ENCODE results near the gene VKORC1L1. TPM values are rescaled to one million over a fixed set of nuclear protein-coding genes. Genes with fewer than 3 reads are reported as not detected.
"Not testable (repeated sequence)": the region's sequence is repeated elsewhere in the genome, so short reads cannot be mapped to it uniquely, and the experiment has no call there.

The VKORC1L1 gene
- total RNA-seq, 1 experiment from 2014 or later = 11.5 TPM

DNA sequence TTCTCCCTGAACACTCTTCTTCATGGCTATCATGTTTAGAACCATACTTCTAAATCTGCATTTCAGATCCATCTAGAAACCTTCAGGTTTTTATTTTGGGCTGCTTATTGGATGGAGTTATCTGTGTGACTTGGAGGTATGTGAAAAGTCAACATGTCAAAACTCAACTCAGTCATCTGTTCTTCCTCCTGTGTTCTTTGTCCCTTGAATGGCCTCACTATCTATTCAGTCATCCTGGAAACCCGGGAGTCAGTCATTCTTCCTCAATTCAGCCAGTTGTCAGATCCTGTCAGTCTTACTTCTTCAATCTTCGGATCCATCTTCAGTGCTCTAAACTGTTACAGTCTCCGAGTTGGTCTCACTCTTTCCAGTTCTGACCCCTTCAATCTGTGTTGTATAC, 52.2 kb downstream of the VKORC1L1 start:
- in situ Hi-C loops (cut with HindIII; ENCODE audit: low sequenced_read_pairs) = no loop called here

DNA sequence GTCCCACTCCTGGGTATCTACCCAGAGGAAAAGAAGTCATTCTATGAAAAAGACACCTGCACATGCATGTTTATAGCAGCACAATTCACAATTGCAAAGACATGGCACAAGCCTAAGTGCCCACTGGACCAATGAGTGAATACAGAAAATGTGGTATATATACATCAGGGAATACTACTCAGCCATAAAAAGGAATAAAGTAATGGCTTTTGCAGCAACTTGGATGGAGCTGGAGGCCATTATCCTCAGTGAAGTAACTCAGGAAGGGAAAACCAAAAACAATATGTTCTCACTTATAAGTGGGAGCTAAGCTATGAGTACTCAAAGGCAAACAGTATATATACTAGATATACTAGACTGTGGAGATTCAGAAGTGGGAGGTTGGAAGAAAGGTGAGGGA, 53.7 kb downstream of the VKORC1L1 start:
- in situ Hi-C loops (cut with HindIII; ENCODE audit: low sequenced_read_pairs) = no loop called here
- no peak for DNase-seq (ENCODE audit: low spot score)

More for the DNA sequence above, 52.2 kb downstream of the VKORC1L1 start:
- no peak for DNase-seq (ENCODE audit: low spot score)

DNA sequence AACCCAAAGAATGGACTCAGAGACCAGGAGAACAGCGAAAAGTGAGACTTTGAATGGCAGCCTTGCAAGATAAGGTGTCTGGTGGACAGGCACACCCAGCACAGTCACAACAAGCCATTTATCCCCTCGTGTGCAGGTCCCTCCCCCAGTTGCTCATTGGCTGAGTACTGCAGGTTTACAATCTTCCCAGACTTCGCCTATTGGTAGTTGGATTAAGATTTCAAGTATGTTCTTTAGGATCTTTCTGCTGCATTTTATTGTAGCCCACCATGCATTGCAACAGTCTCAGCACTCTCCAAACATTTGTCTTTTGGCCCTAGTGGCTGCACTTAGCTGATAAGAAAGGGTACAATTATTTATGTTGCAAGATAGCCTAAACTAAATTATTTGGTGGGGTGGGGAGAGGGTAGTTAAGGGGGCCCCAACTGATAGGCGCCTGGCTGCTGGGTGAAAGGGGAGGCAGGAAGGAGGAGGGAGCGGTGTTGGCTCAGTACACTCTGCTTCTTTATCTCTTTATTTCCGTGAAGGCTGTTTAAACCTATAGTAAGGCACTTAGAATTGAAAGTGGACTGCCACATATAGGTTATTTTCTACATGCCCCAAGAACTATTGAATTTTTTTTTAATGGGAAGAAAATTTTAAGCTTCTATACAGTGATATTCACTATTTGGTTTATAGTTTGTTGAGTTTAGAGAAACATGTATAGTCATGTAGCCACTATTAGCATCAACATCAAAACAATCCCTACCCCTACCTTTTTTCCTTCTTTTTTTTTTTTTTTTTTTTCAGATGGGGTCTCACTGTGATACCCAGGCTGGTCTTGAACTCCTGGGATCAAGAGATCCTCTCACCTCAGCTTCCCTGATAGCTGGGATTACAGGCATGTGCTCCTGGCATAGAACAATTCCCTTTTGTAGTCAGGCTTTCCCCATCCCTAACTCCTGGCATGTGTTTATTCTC, 54.9 kb downstream of the VKORC1L1 start:
- no peak for DNase-seq (ENCODE audit: low spot score)
- in situ Hi-C loops (cut with HindIII; ENCODE audit: low sequenced_read_pairs) = no loop called here

DNA sequence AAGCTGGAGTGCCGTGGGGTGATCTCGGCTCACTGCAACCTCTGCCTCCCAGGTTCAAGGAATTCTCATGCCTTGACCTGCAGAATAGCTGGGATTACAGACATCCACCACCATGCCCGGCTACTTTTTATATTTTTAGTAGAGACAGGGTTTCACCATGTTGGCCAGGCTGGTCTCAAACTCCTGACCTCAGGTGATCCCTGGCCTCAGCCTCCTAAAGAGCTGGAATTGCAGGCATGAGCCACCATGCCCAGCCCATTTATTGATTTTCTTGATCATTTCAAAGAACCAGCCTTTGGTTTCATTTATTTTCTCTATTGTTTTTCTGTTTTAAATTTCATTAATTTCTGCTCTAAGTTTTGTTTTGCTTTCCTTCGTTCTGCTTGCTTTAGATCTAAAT, 58.8 kb downstream of the VKORC1L1 start:
- DNase-seq (ENCODE audit: low spot score) = no peak
- in situ Hi-C loops (cut with HindIII; ENCODE audit: low sequenced_read_pairs) = no loop called here

DNA sequence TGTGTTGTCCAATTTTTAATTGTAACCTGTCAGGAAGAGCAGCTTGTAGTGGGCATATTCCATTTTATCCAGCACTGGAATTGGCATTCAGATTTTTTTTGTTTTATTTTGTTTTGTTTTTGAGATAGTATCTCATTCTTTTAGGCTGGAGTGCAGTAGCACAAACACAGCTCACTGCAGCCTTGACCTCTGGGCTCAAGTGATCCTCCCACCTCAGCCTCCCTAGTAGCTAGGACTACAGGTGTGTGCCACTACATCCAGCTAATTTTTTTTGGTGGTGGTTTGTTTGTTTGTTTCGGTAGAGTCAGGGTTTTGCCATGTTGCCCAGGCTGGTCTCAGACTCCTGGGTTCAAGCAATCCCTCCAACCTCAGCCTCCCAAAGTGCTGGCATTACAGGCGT, 64.4 kb downstream of the VKORC1L1 start:
- no peak for DNase-seq (ENCODE audit: low spot score)
- in situ Hi-C loops (cut with HindIII; ENCODE audit: low sequenced_read_pairs) = no loop called here

DNA sequence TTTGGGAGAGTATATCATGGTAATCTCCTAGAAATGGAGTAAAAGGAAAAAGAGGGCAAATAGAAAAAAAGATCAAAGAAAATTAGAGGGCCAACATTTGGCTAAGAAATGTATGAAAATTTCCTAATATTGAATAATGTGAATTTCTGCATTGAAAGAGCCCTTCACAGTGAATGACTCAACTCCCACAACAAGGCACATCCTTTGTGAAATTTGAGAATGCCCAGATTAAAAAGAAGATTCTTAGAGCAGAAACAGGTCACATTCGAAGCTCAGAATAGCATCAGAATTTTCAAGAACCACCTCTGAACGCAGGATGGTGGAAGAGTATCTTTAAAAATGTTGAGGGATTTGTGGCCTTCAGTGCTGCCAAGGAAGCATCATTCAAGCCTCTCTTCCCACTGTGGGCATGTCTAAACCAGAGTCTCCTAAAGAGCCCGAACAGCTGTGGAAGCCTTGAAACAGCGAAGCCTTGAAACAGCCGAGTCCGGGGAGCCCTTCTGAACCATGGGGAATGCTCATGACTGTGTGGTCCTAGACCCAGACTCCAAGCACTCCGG, 65.5 kb downstream of the VKORC1L1 start:
- DNase-seq (ENCODE audit: low spot score) = no peak
- in situ Hi-C loops (cut with HindIII; ENCODE audit: low sequenced_read_pairs) = no loop called here

DNA sequence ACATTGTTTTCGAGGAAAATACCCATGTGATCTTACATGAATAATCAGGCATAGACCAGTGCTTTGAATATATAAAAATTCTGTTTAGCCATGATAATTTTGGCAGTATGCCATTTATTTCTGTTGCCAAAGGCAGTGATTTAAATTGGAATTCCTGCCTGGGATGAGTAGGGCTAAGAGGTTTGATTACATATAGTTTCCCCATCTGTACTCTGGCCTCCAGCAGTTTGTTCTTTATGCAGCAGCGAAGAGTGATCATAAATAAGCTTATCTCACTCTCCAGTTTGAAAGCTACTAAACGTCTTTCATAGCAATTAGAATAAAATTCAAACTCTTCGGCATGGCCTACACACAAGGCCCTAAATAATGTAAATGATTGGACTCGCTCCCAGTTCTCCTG, 72.9 kb downstream of the VKORC1L1 start:
- DNase-seq (ENCODE audit: low spot score); in situ Hi-C loops (cut with HindIII; ENCODE audit: low sequenced_read_pairs): not testable (repeated sequence)

DNA sequence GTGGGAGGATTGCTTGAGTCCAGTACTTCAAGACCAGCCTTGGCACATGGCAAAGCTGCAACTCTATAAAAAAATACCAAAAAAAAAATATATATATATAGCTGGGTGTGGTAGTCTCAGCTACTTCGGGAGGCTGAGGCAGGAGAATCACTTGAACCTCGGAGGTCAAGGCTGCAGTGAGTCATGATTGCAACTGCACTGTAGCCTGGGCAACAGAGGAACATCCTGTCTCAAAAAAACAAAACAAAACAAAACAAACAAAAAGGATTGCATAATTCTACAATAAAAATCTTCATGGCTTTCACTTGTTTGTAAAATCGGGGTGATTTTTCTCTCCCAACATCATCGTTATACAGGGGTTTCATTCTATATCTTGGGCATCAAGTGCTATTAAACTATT, 74.0 kb downstream of the VKORC1L1 start:
- no peak for DNase-seq (ENCODE audit: low spot score)
- in situ Hi-C loops (cut with HindIII; ENCODE audit: low sequenced_read_pairs) = no loop called here

DNA sequence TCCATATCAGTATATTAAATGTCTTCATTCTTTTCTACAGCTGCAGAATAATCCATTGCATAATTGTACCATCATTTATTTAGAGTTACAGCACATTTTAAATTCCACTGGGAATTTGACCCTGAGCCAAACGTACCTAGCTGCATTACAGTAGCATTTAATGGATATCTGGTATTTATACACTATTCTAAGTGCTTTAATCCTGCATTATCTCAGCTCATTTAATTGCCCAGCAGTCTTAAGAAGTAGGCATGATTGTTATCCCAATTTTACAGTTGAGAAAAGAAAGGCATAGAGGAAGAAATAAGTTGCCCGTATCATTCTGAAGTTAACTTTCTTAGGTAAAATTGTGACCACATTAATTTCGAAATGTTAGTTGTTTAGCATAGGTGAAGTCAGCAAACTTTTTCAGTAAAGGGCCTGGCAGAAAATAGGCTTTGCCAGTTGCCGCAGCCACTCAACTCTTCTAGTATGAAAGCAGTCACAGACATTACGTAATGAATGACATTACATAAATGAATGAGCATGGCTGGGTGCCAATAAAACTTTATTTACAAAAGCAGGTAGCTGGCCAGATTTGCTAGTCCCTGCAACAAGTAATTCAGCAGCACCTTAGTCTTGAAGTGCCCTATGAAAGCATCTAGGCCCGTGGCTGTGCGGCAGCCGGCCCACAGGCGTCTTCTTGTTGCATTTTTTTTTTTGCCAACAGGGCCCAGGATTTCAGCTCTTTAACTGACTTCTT, 79.1 kb downstream of the VKORC1L1 start:
- DNase-seq (ENCODE audit: low spot score) = no peak
- in situ Hi-C loops (cut with HindIII; ENCODE audit: low sequenced_read_pairs) = no loop called here

DNA sequence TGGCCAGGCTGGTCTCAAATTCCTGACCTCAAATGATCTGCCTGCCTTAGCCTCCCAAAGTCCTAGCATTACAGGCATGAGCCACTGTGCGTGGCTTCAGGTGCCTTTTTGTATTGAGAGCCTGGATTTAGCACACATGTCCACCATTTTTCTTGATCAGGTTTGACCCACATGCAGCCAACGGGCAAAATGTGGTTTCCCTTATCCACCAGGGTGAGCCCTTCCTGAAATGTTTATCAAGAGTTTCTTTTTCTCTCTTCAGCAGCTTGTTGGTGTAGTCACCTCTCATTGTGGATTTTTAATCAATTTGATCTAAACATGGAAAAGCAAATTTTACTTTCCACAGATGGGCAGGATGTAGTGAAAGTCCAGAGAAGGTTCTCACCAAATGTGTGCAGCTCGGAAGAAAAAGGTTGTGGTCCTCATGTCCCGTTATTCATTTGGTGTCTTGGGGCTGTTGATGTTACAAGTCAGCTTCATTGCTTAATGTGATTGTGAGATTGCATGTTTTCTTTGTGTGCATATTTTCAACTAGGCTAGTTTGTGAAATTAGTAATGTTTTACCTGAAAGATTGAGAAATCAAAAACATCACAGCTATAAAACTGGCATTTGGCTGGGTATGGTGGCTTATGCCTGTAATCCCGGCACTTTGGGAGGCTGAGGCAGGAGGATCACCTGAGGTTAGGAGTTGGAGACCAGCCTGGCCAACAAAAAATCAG, 80.3 kb downstream of the VKORC1L1 start:
- in situ Hi-C loops (cut with HindIII; ENCODE audit: low sequenced_read_pairs) = no loop called here
- DNase-seq (ENCODE audit: low spot score) = no peak

DNA sequence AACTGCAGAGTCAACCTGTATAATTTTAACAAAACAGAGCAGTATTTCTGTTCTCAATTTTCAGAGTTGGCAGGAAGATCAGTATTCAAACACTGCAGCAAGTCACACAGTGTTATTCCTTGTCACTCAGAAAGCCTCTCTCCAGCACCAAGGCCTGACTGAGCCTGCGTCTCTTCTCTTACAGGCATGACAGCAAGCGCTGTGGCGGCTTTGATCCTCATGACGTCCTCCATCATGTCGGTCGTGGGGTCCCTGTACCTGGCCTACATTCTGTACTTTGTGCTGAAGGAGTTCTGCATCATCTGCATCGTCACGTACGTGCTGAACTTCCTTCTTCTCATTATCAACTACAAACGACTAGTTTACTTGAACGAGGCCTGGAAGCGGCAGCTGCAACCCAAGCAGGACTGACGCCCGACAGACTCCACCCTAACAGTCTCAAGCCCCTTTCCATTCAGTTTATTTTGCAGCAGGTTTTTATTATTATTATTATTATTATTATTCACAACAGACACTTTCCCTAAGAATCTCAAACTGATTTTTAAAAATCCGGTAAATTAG, 81.1 kb downstream of the VKORC1L1 start:
- in situ Hi-C loops (cut with HindIII; ENCODE audit: low sequenced_read_pairs) = no loop called here
- no peak for DNase-seq (ENCODE audit: low spot score)

DNA sequence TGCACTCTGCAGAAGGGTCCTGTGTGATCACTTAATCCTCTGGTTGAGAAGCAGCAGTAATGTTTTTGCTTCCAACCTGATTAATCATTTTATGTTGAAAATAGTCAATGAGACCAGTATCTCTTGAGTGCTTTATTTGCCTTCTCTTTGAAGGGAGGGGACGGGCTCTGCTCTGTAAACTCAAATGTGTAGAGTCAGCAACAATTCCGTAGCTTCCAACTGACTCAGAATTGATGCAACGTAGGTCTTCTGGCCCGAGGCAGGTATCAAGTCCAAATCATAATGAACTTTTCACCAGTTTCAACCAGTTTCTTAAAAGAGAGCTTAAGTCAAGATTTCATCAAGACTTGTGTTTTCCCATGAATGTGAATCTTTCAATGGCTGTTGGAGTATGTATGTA, 82.8 kb downstream of the VKORC1L1 start:
- DNase-seq (ENCODE audit: low spot score) = no peak
- in situ Hi-C loops (cut with HindIII; ENCODE audit: low sequenced_read_pairs) = no loop called here

DNA sequence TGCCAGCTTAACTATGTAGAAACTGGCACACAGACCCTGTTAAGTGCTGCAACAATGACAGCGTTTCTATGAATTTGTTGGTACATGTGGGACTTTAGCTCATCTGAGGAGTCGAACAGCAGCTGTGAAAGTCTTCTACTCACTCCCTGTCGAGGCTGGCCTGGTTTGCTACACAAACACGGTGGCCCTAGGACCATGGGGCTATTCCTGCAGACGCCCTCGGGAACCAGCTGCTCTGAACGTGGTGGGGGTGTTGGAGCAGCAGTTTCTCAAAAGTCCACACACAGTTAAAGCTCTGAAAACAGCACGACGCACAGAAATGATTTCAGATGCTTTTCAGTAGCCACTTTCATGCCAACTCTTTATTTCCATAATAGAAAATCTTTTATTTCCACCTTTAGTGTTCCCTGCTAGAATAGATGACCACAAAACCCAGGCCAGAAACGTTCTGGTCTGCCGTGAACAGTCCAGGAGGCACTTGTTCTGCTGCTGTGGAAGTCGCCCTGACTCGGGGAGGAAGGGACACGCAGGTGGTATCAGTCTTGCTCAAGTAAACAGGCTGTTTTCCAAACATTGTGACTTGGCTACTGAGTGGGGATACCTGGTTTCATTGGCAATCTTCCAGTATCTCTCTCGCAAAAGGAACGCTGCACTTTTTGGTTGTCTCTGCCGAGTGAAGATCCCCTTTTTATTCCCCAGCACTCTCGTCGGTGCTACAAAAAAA, 87.6 kb downstream of the VKORC1L1 start:
- DNase-seq (ENCODE audit: low spot score) = peak; percentile 19
- in situ Hi-C loops (cut with HindIII; ENCODE audit: low sequenced_read_pairs) = no loop called here

DNA sequence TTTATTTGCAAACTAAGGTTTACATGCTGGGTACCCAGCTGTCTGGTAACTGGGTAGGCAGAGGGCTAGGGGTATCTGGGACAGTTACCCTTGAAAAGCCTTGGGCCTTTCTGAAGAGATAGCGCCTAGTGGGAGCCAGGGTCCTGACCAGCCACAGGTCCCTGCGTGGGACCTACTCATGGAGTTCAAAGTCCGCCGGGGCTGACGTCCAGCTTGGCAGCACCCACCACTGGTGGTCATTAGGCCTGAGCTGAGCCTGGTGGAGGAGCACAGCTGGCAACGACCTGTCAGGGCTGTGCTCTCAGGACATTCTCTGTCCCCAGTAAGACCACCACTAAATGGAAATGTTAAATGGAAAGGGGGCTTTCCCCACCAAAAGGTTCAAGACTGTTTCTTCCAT, 89.2 kb downstream of the VKORC1L1 start:
- in situ Hi-C loops (cut with HindIII; ENCODE audit: low sequenced_read_pairs) = no loop called here
- no peak for DNase-seq (ENCODE audit: low spot score)

DNA sequence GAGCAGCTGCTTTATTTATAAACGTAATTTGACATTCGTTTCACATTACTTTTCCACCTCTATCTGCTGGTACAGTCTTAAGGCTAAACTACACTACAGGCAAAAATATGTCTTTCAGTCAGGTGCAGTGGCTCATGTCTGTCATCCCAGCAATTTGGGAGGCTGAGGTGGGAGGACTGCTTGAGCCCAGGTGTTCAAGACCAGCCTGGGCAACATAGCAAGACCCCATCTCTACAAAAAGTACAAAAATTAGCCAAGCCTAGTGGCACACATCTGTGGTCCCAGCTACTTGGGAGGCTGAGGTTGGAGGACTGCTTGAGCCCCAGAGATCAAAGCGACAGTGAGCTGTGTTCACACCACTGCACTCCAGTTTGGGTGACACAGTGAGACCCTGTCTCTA, 91.8 kb downstream of the VKORC1L1 start:
- DNase-seq (ENCODE audit: low spot score); in situ Hi-C loops (cut with HindIII; ENCODE audit: low sequenced_read_pairs): not testable (repeated sequence)

DNA sequence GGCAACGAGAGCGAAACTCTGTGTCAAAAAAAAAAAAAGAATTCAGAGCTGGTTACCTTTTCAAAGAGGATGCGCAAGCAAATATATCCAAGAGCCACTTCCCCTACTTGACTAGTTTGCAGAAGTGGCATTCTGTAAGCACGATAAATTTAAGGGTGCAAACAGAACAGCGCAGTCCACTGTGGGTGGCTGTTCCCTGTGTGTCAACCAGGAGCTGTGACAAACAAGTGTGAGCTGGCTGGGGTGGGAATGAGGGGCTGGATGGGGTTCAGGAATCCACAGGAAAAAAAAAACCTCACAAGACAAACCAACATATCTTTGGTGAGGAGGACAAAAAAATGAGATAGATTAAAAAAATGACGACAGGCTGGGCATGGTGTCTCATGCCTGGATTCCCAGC, 93.3 kb downstream of the VKORC1L1 start:
- no peak for DNase-seq (ENCODE audit: low spot score)
- in situ Hi-C loops (cut with HindIII; ENCODE audit: low sequenced_read_pairs) = no loop called here

DNA sequence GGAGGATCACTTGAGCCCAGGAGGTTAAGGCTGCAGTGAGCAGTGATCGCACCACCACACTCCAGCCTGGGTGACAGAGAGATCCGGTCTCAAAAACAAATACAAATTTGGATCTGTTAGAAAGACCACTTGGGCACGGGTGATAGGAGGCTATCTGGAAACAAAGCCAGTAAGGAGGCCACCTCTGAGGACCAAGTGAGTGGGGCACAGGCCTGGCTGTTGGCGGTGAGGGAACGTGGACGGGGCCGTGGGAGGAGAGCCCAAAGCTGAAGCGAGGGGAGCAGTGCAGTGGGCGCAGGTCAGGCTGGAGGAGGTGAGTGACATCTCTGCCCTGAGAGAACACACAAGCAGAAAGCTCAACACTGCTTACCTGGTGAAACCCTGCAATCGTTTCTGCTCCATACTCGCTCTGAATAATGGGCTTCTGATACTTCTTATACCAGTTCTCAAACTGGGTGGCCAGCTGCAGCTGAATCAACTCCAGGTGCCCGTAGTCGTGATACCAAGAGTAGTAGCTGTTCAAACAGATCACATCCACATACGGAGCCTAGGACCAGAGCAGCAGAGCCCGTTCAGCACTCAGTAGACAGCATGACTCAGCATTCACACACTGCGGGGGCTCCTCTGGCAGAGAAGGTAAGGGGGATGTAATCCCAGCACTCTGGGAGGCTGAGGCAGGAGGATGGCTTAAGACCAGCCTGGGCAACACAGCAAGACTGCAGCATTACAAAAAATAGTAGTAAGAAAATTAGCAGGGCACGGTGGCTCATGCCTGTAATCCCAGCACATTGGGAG, 94.7 kb downstream of the VKORC1L1 start:
- in situ Hi-C loops (cut with HindIII; ENCODE audit: low sequenced_read_pairs) = no loop called here
- DNase-seq (ENCODE audit: low spot score) = no peak
